GM23338 (cell line): ENCODE data around the gene DMKN. TPM values are rescaled to one million over a fixed set of nuclear protein-coding genes. Genes with fewer than 3 reads are reported as not detected.

ENCODE experiments used
- ATAC-seq: fragments of 200-7000 bp; cut with Tn5 transposase; 3 replicates; pipeline ENCODE4 v1.9.1; 2020
- DNase-seq: peaks from one replicate; pipeline ENCODE4 v3.0.0-alpha.2; 2015; ENCODE audit warnings: low spot score
- H2AFZ ChIP-seq: fragments of 200-600 bp; sonication (generic); 2 replicates; pipeline ENCODE4 v1.8.0; 2016; ENCODE audit warnings: antibody characterized with exemption, mild to moderate bottlenecking, moderate library complexity
- H3F3A ChIP-seq: fragments of 200-600 bp; sonication (generic); replicated peaks from 2 replicates; pipeline ENCODE4 v1.8.0; 2017; ENCODE audit warnings: antibody characterized with exemption, mixed run types, low read depth
- H3K27ac ChIP-seq: fragments of 200-600 bp; sonication (generic); 2 replicates; pipeline ENCODE4 v1.6.1; 2016; ENCODE audit warnings: low read depth
- H3K27me3 ChIP-seq: fragments of 200-600 bp; sonication (generic); 2 replicates; pipeline ENCODE4 v1.8.0; 2016; ENCODE audit warnings: mild to moderate bottlenecking, mixed run types, moderate library complexity; ENCODE audit not compliant: insufficient read depth
- H3K36me3 ChIP-seq: fragments of 200-600 bp; sonication (generic); 2 replicates; pipeline ENCODE4 v1.8.0; 2016; ENCODE audit warnings: mild to moderate bottlenecking; ENCODE audit not compliant: insufficient read depth
- H3K4me1 ChIP-seq: fragments of 200-600 bp; sonication (generic); 2 replicates; pipeline ENCODE4 v1.8.0; 2016; ENCODE audit warnings: mild to moderate bottlenecking, moderate library complexity; ENCODE audit not compliant: insufficient read depth
- H3K4me2 ChIP-seq: fragments of 200-600 bp; sonication (generic); 2 replicates; pipeline ENCODE4 v1.7.1; 2017; ENCODE audit warnings: mixed run types
- H3K4me3 ChIP-seq: fragments of 200-600 bp; sonication (generic); 2 replicates; pipeline ENCODE4 v1.6.1; 2016; ENCODE audit warnings: mixed run types
- H3K79me2 ChIP-seq: fragments of 200-600 bp; sonication (generic); replicated peaks from 2 replicates; pipeline ENCODE4 v1.8.0; 2017; ENCODE audit warnings: mild to moderate bottlenecking; ENCODE audit not compliant: insufficient read depth
- H3K9me2 ChIP-seq: fragments of 200-600 bp; sonication (generic); 2 replicates; pipeline ENCODE4 v1.8.0; 2017; ENCODE audit not compliant: insufficient read depth
- H4K20me1 ChIP-seq: fragments of 200-600 bp; sonication (generic); replicated peaks from 2 replicates; pipeline ENCODE4 v1.8.0; 2017; ENCODE audit warnings: mild to moderate bottlenecking; ENCODE audit not compliant: insufficient read depth
- H3K27ac Mint-ChIP-seq: 2 replicates; pipeline ENCODE4 v1.8.0; 2020; ENCODE audit warnings: inconsistent platforms, mild to moderate bottlenecking, moderate library complexity, mixed read lengths
- H3K27me3 Mint-ChIP-seq: 3 replicates; pipeline ENCODE4 v1.8.0; 2022; ENCODE audit warnings: low read depth, mild to moderate bottlenecking, moderate library complexity, mixed read lengths, inconsistent platforms; ENCODE audit not compliant: insufficient read depth, poor library complexity
- H3K36me3 Mint-ChIP-seq: 3 replicates; pipeline ENCODE4 v1.8.0; 2021; ENCODE audit warnings: low read depth, mild to moderate bottlenecking, inconsistent platforms, moderate library complexity, mixed read lengths
- H3K4me1 Mint-ChIP-seq: 3 replicates; pipeline ENCODE4 v1.8.0; 2020; ENCODE audit warnings: mild to moderate bottlenecking, inconsistent platforms, mixed read lengths
- H3K4me3 Mint-ChIP-seq: 3 replicates; pipeline ENCODE4 v1.8.0; 2021; ENCODE audit warnings: moderate library complexity, mild to moderate bottlenecking, inconsistent platforms, mixed read lengths
- H3K9me3 Mint-ChIP-seq: 3 replicates; pipeline ENCODE4 v1.8.0; 2020; ENCODE audit warnings: moderate library complexity, mild to moderate bottlenecking, inconsistent platforms, mixed read lengths
- CREB1 ChIP-seq: fragments of 250-450 bp; sonication (Bioruptor Pico); IDR thresholded peaks from 2 replicates; pipeline ENCODE4 v1.5.0; 2020; ENCODE audit warnings: low read depth, mild to moderate bottlenecking, moderate library complexity
- CTCF ChIP-seq, 2 experiments: fragments of 200-600 bp in 1 of 2; sonication (generic) in 1 of 2; conservative IDR thresholded peaks; 2 replicates each; pipeline versions ENCODE4 v1.5.1 to v1.6.1; 2016 to 2017; ENCODE audit warnings: antibody characterized with exemption in 2 of 2, low read depth in 2 of 2, mild to moderate bottlenecking in 2 of 2, moderate library complexity in 1 of 2
- ETS1 ChIP-seq: IDR thresholded peaks from 2 replicates; pipeline ENCODE4 v1.6.1; 2016; ENCODE audit warnings: antibody characterized with exemption
- EZH2 ChIP-seq: fragments of 200-600 bp; sonication (generic); IDR thresholded peaks from one replicate; pipeline ENCODE4 v1.8.0; 2017; ENCODE audit warnings: antibody characterized with exemption, mild to moderate bottlenecking, low read depth; ENCODE audit not compliant: unreplicated experiment
- EZH2phosphoT487 ChIP-seq: fragments of 200-600 bp; sonication (generic); IDR thresholded peaks from one replicate; pipeline ENCODE4 v1.8.1; 2018; ENCODE audit warnings: antibody characterized with exemption; ENCODE audit not compliant: unreplicated experiment
- JUNB ChIP-seq: IDR thresholded peaks from one replicate; pipeline ENCODE4 v1.6.1; 2016; ENCODE audit warnings: antibody characterized with exemption; ENCODE audit not compliant: unreplicated experiment
- POLR2AphosphoS5 ChIP-seq: IDR thresholded peaks from 2 replicates; pipeline ENCODE4 v1.6.1; 2016; ENCODE audit warnings: antibody characterized with exemption, low read depth
- STAT1 ChIP-seq: IDR thresholded peaks from one replicate; pipeline ENCODE4 v1.6.1; 2016; ENCODE audit warnings: antibody characterized with exemption; ENCODE audit not compliant: unreplicated experiment
- ZNF114 ChIP-seq: fragments of 250-450 bp; sonication (Bioruptor Pico); IDR thresholded peaks from 2 replicates; pipeline ENCODE4 v1.5.0; 2020; ENCODE audit warnings: mild to moderate bottlenecking, moderate library complexity
- ZNF331 ChIP-seq: fragments of 250-450 bp; sonication (Bioruptor Pico); IDR thresholded peaks from 2 replicates; pipeline ENCODE4 v1.5.0; 2020; ENCODE audit warnings: low read depth, mild to moderate bottlenecking, moderate library complexity
- ZNF462 ChIP-seq: fragments of 250-450 bp; sonication (Bioruptor Pico); IDR thresholded peaks from 2 replicates; pipeline ENCODE4 v1.5.0; 2020; ENCODE audit warnings: mild to moderate bottlenecking, moderate library complexity
- polyA plus RNA-seq: library from polyadenylated mRNA; unstranded; fragments of >200 nt; fragmentation: Nextera tagmentation; extraction: Ambion mirVana; gene quantifications from 2 replicates; pipeline ENCODE4 v1.2.1, GENCODE V29; 2016
- total RNA-seq: library from RNA; depleted of rRNA; stranded (reverse); fragments of >200 nt; shearing (Covaris generic); gene quantifications from 2 replicates; pipeline ENCODE4 v1.2.3, GENCODE V29; 2014

The DMKN gene
- total and polyA plus RNA-seq, 2 experiments from 2014 or later: 259 to 569 TPM

- TF ChIP-seq ETS1 (no peak), POLR2AphosphoS5 (no peak), CTCF (conservative IDR thresholded peaks at IDR 0.05; ENCODE audit: low read depth in 2 of 2) (no peak), ZNF462 (no peak), ZNF114 (no peak), EZH2 (no peak), CREB1 (CRISPR knock-in tag) (no peak), EZH2phosphoT487 (no peak), JUNB (no peak), STAT1 (no peak), ZNF331 (CRISPR knock-in tag) (no peak)
- Mint-ChIP-seq H3K27ac (no peak within 1 kb of the TSS), H3K36me3 (no peaks in the 10 kb centered on the region; the same call in 2 of the 3 replicates), H3K27me3 (peaks cover 33% of the 10 kb centered on the region), H3K4me3 (no peak within 1 kb of the TSS; the same call in 2 of the 3 replicates), H3K4me1 (peaks cover 19% of the 10 kb centered on the region), H3K9me3 (no peaks in the 10 kb centered on the region)
- H4K20me1 ChIP-seq: no peaks in the 10 kb centered on the region
- H3K4me3 ChIP-seq: no peak within 1 kb of the TSS
- H3K4me1 ChIP-seq: peaks cover 19% of the 10 kb centered on the region
- no peaks in the 10 kb centered on the region for H3K36me3 ChIP-seq
- H3F3A ChIP-seq: no peaks in the 10 kb centered on the region
- no peak within 1 kb of the TSS for H2AFZ ChIP-seq
- H3K27me3 ChIP-seq: peaks cover 20% of the 10 kb centered on the region
- no peak for ATAC-seq
- no peak for DNase-seq
- no peak within 1 kb of the TSS for H3K4me2 ChIP-seq
- no peaks in the 10 kb centered on the region for H3K9me2 ChIP-seq
- no peak within 1 kb of the TSS for H3K27ac ChIP-seq
- H3K79me2 ChIP-seq: no peaks in the 10 kb centered on the region
Observed at GRCh38 chr19:35528218-35529038, 15.0 kb upstream of the DMKN start, which contains the start of gene SBSN. SBSN (minus strand) TSS chr19:35528311; CDS start chr19:35528281, 30 bp downstream.
